GF-D8 (cell line): ENCODE measurements around the gene VAMP8.
"Not testable (repeated sequence)": the region's sequence is repeated elsewhere in the genome, so short reads cannot be mapped to it uniquely, and the experiment has no call there.

Experiments
- DNase-seq: peaks from one replicate; lab custom pipeline; 2025; lab: John Stamatoyannopoulos, UW

The VAMP8 gene

DNA sequence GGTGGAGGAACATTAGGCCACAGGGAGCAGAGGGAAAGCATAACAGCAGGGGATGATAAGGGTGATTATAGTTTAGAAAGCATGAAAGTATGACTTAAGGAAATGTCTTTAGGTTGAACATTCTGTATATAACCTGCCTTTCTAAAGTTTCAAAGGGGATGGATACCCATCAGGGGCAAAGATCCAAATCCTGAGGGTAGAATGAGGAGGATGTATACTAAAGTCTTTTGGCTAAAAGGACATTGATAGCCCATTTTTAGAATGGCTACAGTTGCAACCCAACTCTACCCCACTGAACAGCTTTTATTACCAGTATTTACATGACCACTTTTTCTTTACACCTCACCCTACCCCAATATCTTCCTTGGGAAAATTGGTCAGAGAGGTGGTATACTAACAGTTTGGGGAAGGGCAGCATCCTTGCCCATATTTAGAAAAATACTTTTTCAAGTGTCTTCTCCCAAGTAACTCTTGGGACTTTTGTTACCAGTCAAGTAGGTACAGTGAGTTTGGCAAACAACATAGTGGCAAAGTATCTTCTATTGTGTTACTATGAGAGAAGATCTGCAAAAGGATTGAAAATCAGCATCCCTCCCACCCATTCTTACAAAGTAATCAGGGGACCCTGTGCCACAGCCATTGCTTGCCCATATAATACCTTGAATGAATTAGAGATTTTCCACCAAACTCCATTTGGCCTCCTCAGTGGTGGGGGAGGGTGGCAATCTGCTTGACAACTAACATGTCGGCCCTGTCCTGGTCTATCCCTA, 30.1 kb upstream of the VAMP8 start:
- DNase-seq = no peak

DNA sequence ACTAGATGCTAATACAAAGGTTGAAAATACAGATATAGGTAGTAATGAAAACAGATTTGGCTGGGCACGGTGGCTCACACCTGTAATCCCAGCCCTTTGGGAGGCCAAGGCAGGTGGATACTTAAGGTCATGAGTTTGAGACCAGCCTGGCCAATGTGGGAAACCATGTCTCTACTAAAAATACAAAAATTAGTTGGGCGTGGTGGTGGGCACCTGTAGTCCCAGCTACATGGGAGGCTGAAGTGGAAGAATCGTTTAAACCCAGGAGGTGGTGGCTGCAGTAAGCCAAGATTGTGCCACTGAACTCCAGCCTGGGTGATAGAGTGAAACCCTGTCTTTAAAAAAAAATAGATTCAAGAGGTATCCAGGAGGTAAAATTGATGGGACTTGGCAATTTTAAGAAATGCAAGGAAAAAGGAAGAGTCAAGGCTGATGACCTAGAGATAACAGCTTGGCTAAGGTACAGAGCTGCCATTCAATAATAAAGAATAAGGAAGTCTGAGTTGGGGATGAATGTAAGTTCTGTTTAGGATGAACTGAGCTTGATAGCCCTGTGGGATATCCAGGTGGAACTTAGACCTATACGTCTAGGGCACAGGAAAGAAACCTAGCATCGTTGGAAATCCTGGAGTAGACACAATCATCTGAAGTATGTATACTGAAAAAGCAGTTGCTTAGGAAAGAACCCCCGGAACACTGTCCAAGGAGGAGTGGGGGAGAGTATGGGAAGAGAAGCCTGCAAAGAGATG, 29.4 kb upstream of the VAMP8 start:
- no peak for DNase-seq

DNA sequence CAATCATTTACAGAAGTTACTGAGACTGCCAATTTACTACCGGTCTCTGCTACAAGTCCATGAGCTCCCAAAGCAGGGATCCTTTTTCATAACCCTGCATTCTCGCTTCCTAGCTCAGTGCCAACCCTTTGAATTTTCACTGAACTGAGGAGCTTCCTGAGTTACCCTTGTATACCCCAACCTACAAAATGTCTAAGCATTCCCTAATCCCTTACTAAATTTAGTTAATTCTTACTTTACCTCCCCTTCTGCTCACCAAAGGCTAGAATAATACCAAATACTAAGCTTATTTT, 28.8 kb upstream of the VAMP8 start:
- DNase-seq = no peak

GRCh38 chr2:85549095-85549494, 28.3 kb upstream of the VAMP8 start:
- DNase-seq = no peak

DNA sequence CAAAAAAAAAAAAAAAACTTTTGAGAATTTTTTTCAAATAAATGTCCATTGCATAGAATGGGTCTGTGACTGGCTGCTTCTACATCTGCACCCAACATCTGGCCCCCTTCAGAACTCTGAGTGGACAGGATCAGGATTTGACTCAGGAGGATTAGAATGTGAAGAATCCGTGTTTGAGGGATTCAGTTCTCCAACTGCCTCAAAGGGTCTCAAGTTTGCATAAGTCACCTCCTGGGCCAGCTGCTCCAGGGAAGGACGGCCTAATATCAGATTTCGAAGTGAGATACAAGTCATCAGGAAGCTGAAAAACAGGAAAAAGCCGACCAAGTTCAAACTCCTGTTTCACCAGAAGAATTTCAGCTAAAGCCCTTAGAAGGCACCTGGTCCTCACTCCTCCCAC, 27.6 kb upstream of the VAMP8 start:
- DNase-seq = no peak

GRCh38 chr2:85550486-85550885, 26.9 kb upstream of the VAMP8 start:
- no peak for DNase-seq

GRCh38 chr2:85551698-85552678, 25.4 kb upstream of the VAMP8 start:
- DNase-seq = peak; percentile 25

DNA sequence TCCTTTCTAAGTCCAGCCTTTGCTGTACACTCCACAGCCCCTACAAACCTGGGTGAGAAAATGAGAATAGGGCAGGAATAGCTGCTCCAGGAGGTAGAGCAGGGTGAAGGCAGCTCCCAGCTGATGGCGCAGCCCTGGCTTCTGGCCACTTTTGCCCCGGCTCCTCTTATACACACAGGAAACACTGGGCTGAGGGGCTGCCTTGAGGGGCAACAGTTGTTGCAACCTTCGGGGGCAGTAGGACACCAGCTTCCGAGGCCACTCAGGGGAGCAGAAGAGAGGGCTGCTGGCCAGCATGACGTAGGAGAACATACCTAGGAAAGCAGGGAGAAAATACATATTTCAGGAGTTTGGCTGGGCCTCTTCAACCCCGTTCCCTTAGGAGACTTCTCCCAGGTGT, 24.2 kb upstream of the VAMP8 start:
- no peak for DNase-seq

- DNase-seq = no peak
These were observed 22.3 kb upstream of the VAMP8 start for GRCh38 chr2:85554980-85555612.

GRCh38 chr2:85557130-85557529, 20.3 kb upstream of the VAMP8 start:
- DNase-seq = no peak

- DNase-seq = no peak
These were observed 19.2 kb upstream of the VAMP8 start for GRCh38 chr2:85558160-85558559.

DNA sequence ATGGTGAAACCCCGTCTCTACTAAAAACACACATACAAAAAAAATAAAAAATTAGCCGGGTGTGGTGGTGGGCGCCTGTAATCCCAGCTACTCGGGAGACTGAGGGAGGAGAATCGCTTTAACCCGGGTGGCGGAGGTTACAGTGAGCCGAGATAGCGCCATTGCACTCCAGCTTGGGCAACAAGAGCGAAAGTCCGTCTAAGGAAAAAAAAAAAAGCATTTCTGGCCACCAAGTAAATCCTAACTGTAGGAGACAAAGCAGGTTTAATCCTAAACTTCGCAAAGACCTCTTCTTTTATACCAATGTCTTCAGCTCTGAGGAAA, 17.0 kb upstream of the VAMP8 start:
- DNase-seq = not testable (repeated sequence)

GRCh38 chr2:85560812-85561279, 16.5 kb upstream of the VAMP8 start:
- DNase-seq = no peak

- DNase-seq = peak; percentile 88
These were observed 15.8 kb upstream of the VAMP8 start, which contains the start of gene GGCX for GRCh38 chr2:85561280-85562212. Gene GGCX (minus strand): TSS chr2:85561493. CDS start chr2:85561428, 65 bp downstream.

DNA sequence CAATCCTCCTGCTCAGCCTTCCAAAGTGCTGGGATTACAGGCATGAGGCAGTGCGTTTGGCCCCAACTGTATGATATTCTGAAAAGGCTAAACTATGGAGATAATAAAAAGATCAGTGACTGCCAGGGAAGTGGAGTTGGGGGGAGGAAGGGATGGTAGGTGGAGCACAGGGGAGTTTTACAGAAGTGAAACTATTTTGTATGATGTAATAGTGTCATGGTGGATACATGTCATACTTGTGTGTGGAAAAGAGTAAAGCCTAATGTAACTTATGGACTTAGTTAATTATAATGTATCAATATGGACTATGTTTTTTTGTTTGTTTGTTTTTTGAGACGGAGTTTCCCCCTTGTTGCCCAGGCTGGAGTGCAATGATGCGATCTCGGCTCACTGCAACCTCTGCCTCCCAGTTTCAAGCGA, 13.2 kb upstream of the VAMP8 start:
- no peak for DNase-seq

GRCh38 chr2:85566265-85566664, 11.1 kb upstream of the VAMP8 start:
- DNase-seq = no peak

DNA sequence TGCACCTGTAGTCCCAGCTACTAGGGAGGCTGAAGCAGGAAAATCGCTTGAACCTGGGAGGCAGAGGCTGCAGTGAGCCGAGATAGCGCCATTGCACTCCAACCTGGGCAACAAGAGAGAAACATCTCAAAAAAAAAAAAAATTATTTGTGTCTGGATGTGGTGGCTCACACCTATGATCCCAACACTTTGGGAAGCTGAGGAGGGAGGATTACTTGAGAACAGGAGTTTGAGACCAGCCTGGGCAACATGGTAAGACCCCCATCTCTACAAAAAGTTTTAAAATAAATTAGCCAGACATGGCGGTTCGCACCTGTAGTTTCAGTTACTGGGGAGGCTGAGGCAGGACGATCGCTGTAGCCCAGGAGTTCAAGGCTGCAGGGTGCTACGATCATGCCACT, 1.6 kb upstream of the VAMP8 start:
- no peak for DNase-seq

- no peak for DNase-seq
These were observed 362 bp upstream of the VAMP8 start for GRCh38 chr2:85577063-85577385.

GRCh38 chr2:85578243-85579180, 1.1 kb downstream of the VAMP8 start:
- peak; percentile 84 for DNase-seq
